HepG2 (cell line): ENCODE results near the gene RPS19BP1. TPM values are rescaled to one million over a fixed set of nuclear protein-coding genes. Genes with fewer than 3 reads are reported as not detected.

Experiments
- ATAC-seq: fragments of 200-7000 bp; cut with Tn5 transposase; 3 replicates; pipeline ENCODE4 v1.9.1; 2020; ENCODE audit warnings: mild to moderate bottlenecking, moderate library complexity
- BruUV-seq: library from RNA; stranded (reverse); fragments of 400-500 nt; replicated peaks from 2 replicates; lab custom pipeline; 2021; lab: Mats Ljungman, UMichigan
- CTCF ChIA-PET: fragments of 300-600 bp; formaldehyde crosslinking; extraction: SDS; loops from one replicate; lab custom pipeline; 2021; ENCODE audit warnings: low total read pairs, inconsistent platforms, low intra/inter-chr PET ratio; lab: Yijun Ruan, JAX
- POLR2A ChIA-PET: fragments of 350-600 bp; sonication (Branson Sonifier 250); formaldehyde crosslinking; loops from one replicate; lab custom pipeline; 2020; ENCODE audit warnings: antibody characterized with exemption, inconsistent platforms; lab: Yijun Ruan, JAX
- DNase-seq: peaks from one replicate; pipeline ENCODE4 v3.0.0-alpha.2; 2015; ENCODE audit warnings: low spot score
- FAIRE-seq: peaks from 3 replicates; lab custom pipeline; 2011; peaks lifted over from hg19 to GRCh38; lab: Jason Lieb, UNC
- H2AFZ ChIP-seq: one replicate; pipeline ENCODE4 v1.6.1; 2011; ENCODE audit warnings: low read length, inconsistent platforms
- H3K27ac ChIP-seq: fragments of 300-600 bp; 3 replicates; pipeline ENCODE4 v1.8.0; 2011; ENCODE audit warnings: mixed run types, mild to moderate bottlenecking, mixed read lengths, low read length, inconsistent platforms; ENCODE audit not compliant: insufficient read depth; ENCODE audit errors: extremely low read length
- H3K27me3 ChIP-seq, 2 experiments: fragments of 200-600 bp in 1 of 2; 2 replicates in 1 of 2; 3 replicates in 1 of 2; pipeline versions ENCODE4 v1.6.0 to v1.8.0; 2011; ENCODE audit warnings: low read length in 2 of 2, mild to moderate bottlenecking in 2 of 2, moderate library complexity in 2 of 2, inconsistent platforms in 1 of 2; ENCODE audit not compliant: insufficient read depth in 2 of 2, control insufficient read depth in 1 of 2
- H3K36me3 ChIP-seq, 2 experiments: fragments of 200-600 bp in 1 of 2; replicated peaks in 1 of 2; 2 replicates in 1 of 2; 3 replicates in 1 of 2; pipeline versions ENCODE4 v1.5.1 to v1.8.0; 2011; ENCODE audit warnings: low read length in 2 of 2, inconsistent platforms in 1 of 2; ENCODE audit not compliant: insufficient read depth in 2 of 2, control insufficient read depth in 1 of 2
- H3K4me1 ChIP-seq: 2 replicates; pipeline ENCODE4 v1.5.1; 2012; ENCODE audit warnings: low read length, inconsistent platforms; ENCODE audit not compliant: insufficient read depth
- H3K4me2 ChIP-seq: 2 replicates; pipeline ENCODE4 v1.6.0; 2011; ENCODE audit warnings: low read depth, low read length, inconsistent platforms
- H3K4me3 ChIP-seq, 3 experiments: fragments of 200-600 bp in 1 of 3; sonication (generic), shearing (Covaris generic) in 1 of 3; replicated peaks in 1 of 3; 2 replicates each; pipeline ENCODE4 v1.5.1; 2011 to 2016; ENCODE audit warnings: low read length in 3 of 3, inconsistent platforms in 2 of 3, low read depth in 2 of 3, mild to moderate bottlenecking in 2 of 3, control low read depth in 1 of 3, mixed read lengths in 1 of 3; ENCODE audit not compliant: insufficient read depth in 1 of 3
- H3K79me2 ChIP-seq: one replicate; pipeline ENCODE4 v1.6.1; 2011; ENCODE audit warnings: low read length, inconsistent platforms; ENCODE audit not compliant: insufficient read depth
- H3K9ac ChIP-seq: 2 replicates; pipeline ENCODE4 v1.6.0; 2011; ENCODE audit warnings: mild to moderate bottlenecking, low read depth, low read length, inconsistent platforms; ENCODE audit not compliant: insufficient read depth
- H3K9me3 ChIP-seq: 2 replicates; pipeline ENCODE4 v1.5.1; 2012; ENCODE audit warnings: mild to moderate bottlenecking, low read length
- H4K20me1 ChIP-seq: 2 replicates; pipeline ENCODE4 v1.6.0; 2011; ENCODE audit warnings: inconsistent platforms, mild to moderate bottlenecking, low read length, moderate library complexity; ENCODE audit not compliant: insufficient read depth
- DNMT3B ChIP-seq: conservative IDR thresholded peaks from 2 replicates; pipeline ENCODE4 v1.6.1; 2016; ENCODE audit warnings: missing biosample characterization, control low read depth
- ETV6 ChIP-seq: sonication (generic); formaldehyde crosslinking; conservative IDR thresholded peaks from 2 replicates; pipeline ENCODE4 v1.4.0; 2020; ENCODE audit warnings: missing genetic modification reagents
- HHEX ChIP-seq: IDR thresholded peaks from 2 replicates; pipeline ENCODE4 v1.6.1; 2016; ENCODE audit warnings: control low read depth
- MXD4 ChIP-seq: IDR thresholded peaks from 2 replicates; pipeline ENCODE4 v1.6.1; 2016; ENCODE audit warnings: mild to moderate bottlenecking, missing biosample characterization, missing genetic modification reagents
- MZF1 ChIP-seq: sonication (generic); formaldehyde crosslinking; IDR thresholded peaks from 2 replicates; pipeline ENCODE4 v1.8.1; 2023; ENCODE audit warnings: mild to moderate bottlenecking, missing genetic modification reagents, borderline replicate concordance
- NFIB ChIP-seq: sonication (generic); formaldehyde crosslinking; IDR thresholded peaks from 2 replicates; pipeline ENCODE4 v1.9.0; 2021; ENCODE audit warnings: missing genetic modification reagents, mild to moderate bottlenecking, borderline replicate concordance
- SMAD1 ChIP-seq: sonication (generic); formaldehyde crosslinking; IDR thresholded peaks from 2 replicates; pipeline ENCODE4 v1.4.0; 2020; ENCODE audit warnings: missing genetic modification reagents, low read depth, mild to moderate bottlenecking, borderline replicate concordance
- STAT5B ChIP-seq: sonication (generic); formaldehyde crosslinking; IDR thresholded peaks from 2 replicates; pipeline ENCODE4 v1.4.0; 2020; ENCODE audit warnings: missing genetic modification reagents
- ZNF383 ChIP-seq: sonication (generic); formaldehyde crosslinking; IDR thresholded peaks from 2 replicates; pipeline ENCODE4 v1.4.0; 2020; ENCODE audit warnings: missing genetic modification reagents, mild to moderate bottlenecking, borderline replicate concordance
- WGBS: methylation state at CpG from one replicate; pipeline ENCODE4 v1.1.6; 2017; ENCODE audit warnings: low lambda C conversion rate; 5-methylcytosine and 5-hydroxymethylcytosine counted together
- in situ Hi-C: cut with HindIII; loops from 2 replicates; pipeline ENCODE4 v1.10.0; 2017; ENCODE audit warnings: low pct_unique_long_range_greater_than_20kb; ENCODE audit not compliant: extremely low pct_ligation_motif_present
- intact Hi-C: fragments of 100-400 bp; cut with micrococcal nuclease; formaldehyde crosslinking; loops from one replicate; pipeline ENCODE4 v1.10.0; 2022; ENCODE audit not compliant: unreplicated experiment
- polyA plus RNA-seq, 8 experiments: library from polyadenylated mRNA; depleted of rRNA in 3 of 8; stranded (reverse) in 7 of 8; unstranded in 1 of 8; fragments of >200 nt; fragmentation: Illumina TruSeq in 4 of 8; extraction: Trizol in 4 of 8; gene quantifications; 2 replicates each; pipeline versions ENCODE4 v1.2.1 to v1.2.3, GENCODE V29; 2011 to 2016; ENCODE audit warnings: low read depth in 4 of 8, missing spikeins in 1 of 8, mixed read lengths in 1 of 8; ENCODE audit not compliant: insufficient read depth in 1 of 8
- total RNA-seq, 5 experiments: library from RNA; depleted of rRNA; stranded (reverse); fragments of >200 nt; fragmentation: Illumina TruSeq; extraction: Trizol; gene quantifications; 2 replicates each; pipeline ENCODE4 v1.2.3, GENCODE V29; 2016; ENCODE audit warnings: low read depth in 1 of 5
- TF ChIP-seq, protein P1 (sequence below): sonication (generic); formaldehyde crosslinking; IDR thresholded peaks from 2 replicates; pipeline ENCODE4 v1.4.0; 2020; ENCODE audit warnings: missing genetic modification reagents
- TF ChIP-seq, protein P2 (sequence below): sonication (generic); formaldehyde crosslinking; IDR thresholded peaks from 2 replicates; pipeline ENCODE4 v1.4.0; 2020; ENCODE audit warnings: missing genetic modification reagents
- TF ChIP-seq, protein P3 (sequence below): IDR thresholded peaks from 2 replicates; pipeline ENCODE4 v1.6.1; 2012; ENCODE audit warnings: low read length, improper control_type of control experiment
- TF ChIP-seq, protein P4 (sequence below): sonication (generic); formaldehyde crosslinking; conservative IDR thresholded peaks from 2 replicates; pipeline ENCODE4 v1.5.0; 2020; ENCODE audit warnings: missing genetic modification reagents
- TF ChIP-seq, protein P5 (sequence below): sonication (generic); formaldehyde crosslinking; IDR thresholded peaks from 2 replicates; pipeline ENCODE4 v1.4.0; 2020; ENCODE audit warnings: missing genetic modification reagents

Gene RPS19BP1
- total and polyA plus RNA-seq, 2 of the 13 experiments (the other 11 are each of a cell fraction or from before 2014, with no cell fraction given): 44.3 to 81.3 TPM

DNA sequence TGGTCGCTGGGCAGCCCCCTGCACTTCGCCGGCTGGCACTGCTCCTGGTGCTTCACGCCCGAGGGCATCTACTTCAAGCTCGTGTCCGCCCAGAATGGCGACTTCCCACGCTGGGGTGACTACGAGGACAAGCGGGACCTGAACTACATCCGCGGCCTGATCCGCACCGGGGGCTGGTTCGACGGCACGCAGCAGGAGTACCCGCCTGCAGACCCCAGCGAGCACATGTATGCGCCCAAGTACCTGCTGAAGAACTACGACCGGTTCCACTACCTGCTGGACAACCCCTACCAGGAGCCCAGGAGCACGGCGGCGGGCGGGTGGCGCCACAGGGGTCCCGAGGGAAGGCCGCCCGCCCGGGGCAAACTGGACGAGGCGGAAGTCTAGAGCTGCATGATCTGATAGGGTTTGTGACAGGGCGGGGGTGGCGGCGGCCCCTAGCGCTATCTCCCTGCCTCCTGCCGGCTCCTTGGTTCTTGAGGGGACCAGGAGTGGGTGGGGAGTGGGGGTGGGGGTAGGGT lies 43.9 kb downstream of the RPS19BP1 start:
- Histone ChIP-seq H3K4me2 (no peak overlapping the region), H3K36me3 (no peaks in the 10 kb centered on the region), H2AFZ (no peak overlapping the region), H3K9ac (no peak overlapping the region), H3K27me3 (peaks cover 0 to 2% of the 10 kb centered on the region in 2 experiments; a peak in 1 of 5 replicates), H3K79me2 (no peaks in the 10 kb centered on the region), H3K4me1 (peaks cover 19% of the 10 kb centered on the region), H3K9me3 (no peaks in the 10 kb centered on the region), H3K4me3 (no peak overlapping the region), H4K20me1 (no peaks in the 10 kb centered on the region), H3K27ac (no peak overlapping the region)
- ATAC-seq: no peak
- ChIA-PET CTCF (no interaction called here), POLR2A (no interaction called here)
- BruUV-seq: no TSS peak
- FAIRE-seq: no peak
- intact Hi-C loops (no loop called here), in situ Hi-C loops (no loop called here)
- no peak for DNase-seq
- WGBS: 74% methylated on average over 10 of the region's 39 CpGs
- TF ChIP-seq, protein P1, sequence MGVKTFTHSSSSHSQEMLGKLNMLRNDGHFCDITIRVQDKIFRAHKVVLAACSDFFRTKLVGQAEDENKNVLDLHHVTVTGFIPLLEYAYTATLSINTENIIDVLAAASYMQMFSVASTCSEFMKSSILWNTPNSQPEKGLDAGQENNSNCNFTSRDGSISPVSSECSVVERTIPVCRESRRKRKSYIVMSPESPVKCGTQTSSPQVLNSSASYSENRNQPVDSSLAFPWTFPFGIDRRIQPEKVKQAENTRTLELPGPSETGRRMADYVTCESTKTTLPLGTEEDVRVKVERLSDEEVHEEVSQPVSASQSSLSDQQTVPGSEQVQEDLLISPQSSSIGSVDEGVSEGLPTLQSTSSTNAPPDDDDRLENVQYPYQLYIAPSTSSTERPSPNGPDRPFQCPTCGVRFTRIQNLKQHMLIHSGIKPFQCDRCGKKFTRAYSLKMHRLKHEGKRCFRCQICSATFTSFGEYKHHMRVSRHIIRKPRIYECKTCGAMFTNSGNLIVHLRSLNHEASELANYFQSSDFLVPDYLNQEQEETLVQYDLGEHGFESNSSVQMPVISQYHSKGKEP (CRISPR knock-in tag): no peak
- TF ChIP-seq ZNF383 (CRISPR knock-in tag): no peak
- TF ChIP-seq, protein P2, sequence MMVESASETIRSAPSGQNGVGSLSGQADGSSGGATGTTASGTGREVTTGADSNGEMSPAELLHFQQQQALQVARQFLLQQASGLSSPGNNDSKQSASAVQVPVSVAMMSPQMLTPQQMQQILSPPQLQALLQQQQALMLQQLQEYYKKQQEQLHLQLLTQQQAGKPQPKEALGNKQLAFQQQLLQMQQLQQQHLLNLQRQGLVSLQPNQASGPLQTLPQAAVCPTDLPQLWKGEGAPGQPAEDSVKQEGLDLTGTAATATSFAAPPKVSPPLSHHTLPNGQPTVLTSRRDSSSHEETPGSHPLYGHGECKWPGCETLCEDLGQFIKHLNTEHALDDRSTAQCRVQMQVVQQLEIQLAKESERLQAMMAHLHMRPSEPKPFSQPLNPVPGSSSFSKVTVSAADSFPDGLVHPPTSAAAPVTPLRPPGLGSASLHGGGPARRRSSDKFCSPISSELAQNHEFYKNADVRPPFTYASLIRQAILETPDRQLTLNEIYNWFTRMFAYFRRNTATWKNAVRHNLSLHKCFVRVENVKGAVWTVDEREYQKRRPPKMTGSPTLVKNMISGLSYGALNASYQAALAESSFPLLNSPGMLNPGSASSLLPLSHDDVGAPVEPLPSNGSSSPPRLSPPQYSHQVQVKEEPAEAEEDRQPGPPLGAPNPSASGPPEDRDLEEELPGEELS (CRISPR knock-in tag): no peak
- no peak for TF ChIP-seq SMAD1 (CRISPR knock-in tag)
- no peak for TF ChIP-seq STAT5B (CRISPR knock-in tag)
- no peak for TF ChIP-seq MZF1 (CRISPR knock-in tag)
- TF ChIP-seq, protein P3, sequence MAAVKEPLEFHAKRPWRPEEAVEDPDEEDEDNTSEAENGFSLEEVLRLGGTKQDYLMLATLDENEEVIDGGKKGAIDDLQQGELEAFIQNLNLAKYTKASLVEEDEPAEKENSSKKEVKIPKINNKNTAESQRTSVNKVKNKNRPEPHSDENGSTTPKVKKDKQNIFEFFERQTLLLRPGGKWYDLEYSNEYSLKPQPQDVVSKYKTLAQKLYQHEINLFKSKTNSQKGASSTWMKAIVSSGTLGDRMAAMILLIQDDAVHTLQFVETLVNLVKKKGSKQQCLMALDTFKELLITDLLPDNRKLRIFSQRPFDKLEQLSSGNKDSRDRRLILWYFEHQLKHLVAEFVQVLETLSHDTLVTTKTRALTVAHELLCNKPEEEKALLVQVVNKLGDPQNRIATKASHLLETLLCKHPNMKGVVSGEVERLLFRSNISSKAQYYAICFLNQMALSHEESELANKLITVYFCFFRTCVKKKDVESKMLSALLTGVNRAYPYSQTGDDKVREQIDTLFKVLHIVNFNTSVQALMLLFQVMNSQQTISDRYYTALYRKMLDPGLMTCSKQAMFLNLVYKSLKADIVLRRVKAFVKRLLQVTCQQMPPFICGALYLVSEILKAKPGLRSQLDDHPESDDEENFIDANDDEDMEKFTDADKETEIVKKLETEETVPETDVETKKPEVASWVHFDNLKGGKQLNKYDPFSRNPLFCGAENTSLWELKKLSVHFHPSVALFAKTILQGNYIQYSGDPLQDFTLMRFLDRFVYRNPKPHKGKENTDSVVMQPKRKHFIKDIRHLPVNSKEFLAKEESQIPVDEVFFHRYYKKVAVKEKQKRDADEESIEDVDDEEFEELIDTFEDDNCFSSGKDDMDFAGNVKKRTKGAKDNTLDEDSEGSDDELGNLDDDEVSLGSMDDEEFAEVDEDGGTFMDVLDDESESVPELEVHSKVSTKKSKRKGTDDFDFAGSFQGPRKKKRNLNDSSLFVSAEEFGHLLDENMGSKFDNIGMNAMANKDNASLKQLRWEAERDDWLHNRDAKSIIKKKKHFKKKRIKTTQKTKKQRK: no peak
- no peak for TF ChIP-seq HHEX (CRISPR knock-in tag)
- TF ChIP-seq, protein P4, sequence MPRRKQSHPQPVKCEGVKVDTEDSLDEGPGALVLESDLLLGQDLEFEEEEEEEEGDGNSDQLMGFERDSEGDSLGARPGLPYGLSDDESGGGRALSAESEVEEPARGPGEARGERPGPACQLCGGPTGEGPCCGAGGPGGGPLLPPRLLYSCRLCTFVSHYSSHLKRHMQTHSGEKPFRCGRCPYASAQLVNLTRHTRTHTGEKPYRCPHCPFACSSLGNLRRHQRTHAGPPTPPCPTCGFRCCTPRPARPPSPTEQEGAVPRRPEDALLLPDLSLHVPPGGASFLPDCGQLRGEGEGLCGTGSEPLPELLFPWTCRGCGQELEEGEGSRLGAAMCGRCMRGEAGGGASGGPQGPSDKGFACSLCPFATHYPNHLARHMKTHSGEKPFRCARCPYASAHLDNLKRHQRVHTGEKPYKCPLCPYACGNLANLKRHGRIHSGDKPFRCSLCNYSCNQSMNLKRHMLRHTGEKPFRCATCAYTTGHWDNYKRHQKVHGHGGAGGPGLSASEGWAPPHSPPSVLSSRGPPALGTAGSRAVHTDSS (CRISPR knock-in tag): no peak
- TF ChIP-seq NFIB (CRISPR knock-in tag): no peak
- no peak for TF ChIP-seq MXD4 (CRISPR knock-in tag)
- no peak for TF ChIP-seq ETV6 (CRISPR knock-in tag)
- TF ChIP-seq DNMT3B (CRISPR knock-in tag): no peak
- TF ChIP-seq, protein P5, sequence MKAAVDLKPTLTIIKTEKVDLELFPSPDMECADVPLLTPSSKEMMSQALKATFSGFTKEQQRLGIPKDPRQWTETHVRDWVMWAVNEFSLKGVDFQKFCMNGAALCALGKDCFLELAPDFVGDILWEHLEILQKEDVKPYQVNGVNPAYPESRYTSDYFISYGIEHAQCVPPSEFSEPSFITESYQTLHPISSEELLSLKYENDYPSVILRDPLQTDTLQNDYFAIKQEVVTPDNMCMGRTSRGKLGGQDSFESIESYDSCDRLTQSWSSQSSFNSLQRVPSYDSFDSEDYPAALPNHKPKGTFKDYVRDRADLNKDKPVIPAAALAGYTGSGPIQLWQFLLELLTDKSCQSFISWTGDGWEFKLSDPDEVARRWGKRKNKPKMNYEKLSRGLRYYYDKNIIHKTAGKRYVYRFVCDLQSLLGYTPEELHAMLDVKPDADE: no peak
